ENCODE data around the gene MROH2A.
"Not testable (repeated sequence)": the region's sequence is repeated elsewhere in the genome, so short reads cannot be mapped to it uniquely, and the experiment has no call there.

MROH2A gene, protein sequence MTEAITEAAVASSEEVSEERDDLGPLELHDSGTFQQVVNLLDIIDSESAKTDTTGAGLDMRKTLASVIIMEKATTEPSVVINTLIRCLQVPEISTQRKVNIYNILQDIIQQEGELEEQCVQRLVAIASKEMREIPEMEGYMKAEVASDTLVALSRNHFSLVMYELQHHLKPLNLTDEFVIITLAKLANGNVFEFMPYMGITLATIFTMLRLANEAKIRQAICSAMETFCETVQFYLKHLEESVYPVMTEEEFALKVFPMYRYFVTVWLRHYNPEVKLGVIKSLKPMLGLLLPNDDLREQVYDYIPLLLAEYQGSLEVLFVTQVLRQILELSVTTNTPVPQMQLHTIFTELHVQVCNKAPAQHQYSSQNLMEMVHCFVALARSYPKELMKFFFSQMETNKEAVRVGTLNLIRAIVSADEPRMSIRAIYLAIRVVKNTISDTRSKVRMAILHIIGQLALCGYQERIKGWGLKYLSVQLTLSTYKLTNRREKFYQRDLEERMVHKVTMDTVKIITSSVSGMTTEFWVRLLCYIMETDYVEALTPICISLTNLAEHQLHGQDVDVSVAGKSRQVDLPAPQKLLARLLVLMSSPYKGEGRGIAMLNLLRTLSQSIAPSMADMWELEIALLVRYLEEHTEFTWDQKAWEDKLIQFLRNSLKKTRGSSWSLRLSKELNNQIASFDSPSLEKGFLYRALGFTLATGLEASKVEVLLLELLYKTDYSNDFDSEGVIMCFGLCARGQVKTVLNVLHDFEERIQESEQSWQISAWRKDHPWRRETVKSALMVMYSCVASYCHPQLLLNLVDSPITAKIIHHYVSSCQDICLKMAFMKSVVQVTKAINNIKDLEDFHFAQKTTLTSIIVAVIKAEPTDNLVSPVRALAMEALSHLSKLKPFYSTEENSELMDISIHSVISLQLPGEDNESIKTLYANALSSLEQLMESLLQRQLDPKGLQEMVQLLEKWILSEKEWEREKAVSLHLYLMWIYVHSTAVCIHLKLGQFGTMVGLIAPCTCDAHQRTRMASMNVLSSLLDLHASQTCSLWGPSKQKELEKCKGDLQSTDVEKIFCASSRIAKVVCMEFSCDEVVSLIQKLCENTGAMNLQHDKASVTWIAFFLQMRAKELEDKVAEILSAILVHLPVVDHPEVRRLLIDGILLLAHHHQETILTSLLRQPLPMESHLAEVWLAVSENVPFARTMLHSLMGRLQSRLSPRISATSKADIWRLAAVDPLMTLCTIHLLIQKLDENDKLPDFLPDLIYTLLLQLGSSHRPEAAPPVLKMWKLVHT (N-terminal part only)

DNA sequence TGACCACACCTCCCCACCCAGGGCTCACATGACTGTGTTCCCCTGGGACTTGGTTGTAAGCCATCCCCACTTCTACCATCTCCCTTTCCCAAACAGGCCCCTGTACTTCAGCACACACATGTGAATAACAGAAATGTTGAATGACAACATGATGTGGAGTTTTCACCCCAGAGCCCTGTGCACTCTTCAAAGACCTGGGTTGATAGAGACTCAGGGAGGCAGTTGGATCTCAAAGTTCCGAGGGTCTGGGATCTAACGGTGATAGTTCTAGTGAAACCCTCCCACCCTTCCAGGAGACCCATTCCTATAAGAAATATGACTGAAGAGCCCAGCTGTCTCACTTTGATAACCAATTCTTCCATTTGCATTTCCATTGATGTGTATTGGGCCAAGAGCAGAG, at the start of gene MROH2A:
Gene MROH2A (plus strand): TSS at position 301 of the 400 bp plus-strand sequence. CDS start 1,029 bp downstream, outside the sequence.
- no peak for DNase-seq

- no peak for DNase-seq
Observed at GRCh38 chr2:233728723-233729301, 49.3 kb upstream of the MROH2A start, which contains the start of gene UGT1A3. UGT1A3 (plus strand) TSS chr2:233729042; CDS start chr2:233729127, 85 bp downstream.

GRCh38 chr2:233736868-233737653, 41.1 kb upstream of the MROH2A start:
- DNase-seq, result not testable (repeated sequence)

- DNase-seq, result no peak
Observed at GRCh38 chr2:233740870-233741269, 37.3 kb upstream of the MROH2A start.

DNA sequence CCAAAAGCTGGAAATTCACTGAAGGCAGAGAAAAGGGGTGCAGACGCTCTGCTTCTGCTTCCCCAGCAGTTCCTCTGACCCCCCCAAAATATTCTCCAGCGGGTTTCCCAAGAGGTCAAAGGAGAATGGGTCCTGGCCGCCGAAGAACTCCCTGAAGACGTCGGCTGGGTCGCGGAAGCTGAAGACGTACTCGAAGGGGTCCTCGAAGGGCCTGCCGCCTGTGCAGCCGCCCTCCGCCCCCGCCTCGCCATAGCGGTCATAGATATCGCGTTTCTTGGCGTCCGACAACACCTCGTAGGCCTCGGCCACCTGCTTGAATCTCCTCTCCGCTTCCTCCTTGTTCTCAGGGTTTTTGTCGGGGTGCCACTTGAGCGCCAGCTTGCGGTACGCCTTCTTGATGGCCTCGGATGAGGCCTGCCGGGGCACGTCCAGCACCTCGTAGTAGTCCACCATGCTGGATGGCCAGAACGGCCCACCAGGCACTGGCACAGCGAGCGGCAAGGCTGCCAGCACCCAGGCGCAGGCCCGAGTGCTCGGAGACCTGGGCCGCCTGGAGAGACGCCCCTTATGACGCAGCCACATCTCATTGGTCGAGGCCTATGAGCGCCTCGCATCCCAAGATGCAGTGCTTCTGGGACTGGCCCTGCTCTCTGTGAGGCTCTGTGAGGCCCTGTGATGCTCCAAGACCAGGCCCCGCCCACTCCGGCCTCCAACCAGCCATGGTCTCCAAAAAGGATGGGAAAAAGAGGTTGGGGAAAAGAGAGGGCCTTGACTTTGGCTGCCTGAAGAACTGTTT, 34.5 kb upstream of the MROH2A start:
- no peak for DNase-seq

GRCh38 chr2:233745073-233745755, 32.9 kb upstream of the MROH2A start:
- no peak for DNase-seq

- not testable (repeated sequence) for DNase-seq
Observed at GRCh38 chr2:233745838-233746237, 32.3 kb upstream of the MROH2A start.

- DNase-seq, result no peak
Observed at GRCh38 chr2:233746475-233747282, 31.5 kb upstream of the MROH2A start.

DNA sequence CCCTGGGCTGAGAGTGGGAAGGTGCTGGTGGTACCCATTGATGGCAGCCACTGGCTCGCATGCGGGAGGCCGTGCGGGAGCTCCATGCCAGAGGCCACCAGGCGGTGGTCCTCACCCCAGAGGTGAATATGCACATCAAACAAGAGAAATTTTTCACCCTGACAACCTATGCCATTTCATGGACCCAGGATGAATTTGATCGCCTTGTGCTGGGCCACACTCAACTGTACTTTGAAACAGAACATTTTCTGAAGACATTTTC, 30.9 kb upstream of the MROH2A start:
- no peak for DNase-seq

- DNase-seq, result not testable (repeated sequence)
Observed at GRCh38 chr2:233750689-233751088, 27.4 kb upstream of the MROH2A start.

GRCh38 chr2:233751212-233752009, 26.7 kb upstream of the MROH2A start:
- DNase-seq, result not testable (repeated sequence)

- DNase-seq, result no peak
Observed at GRCh38 chr2:233754872-233755611, 23.1 kb upstream of the MROH2A start.

DNA sequence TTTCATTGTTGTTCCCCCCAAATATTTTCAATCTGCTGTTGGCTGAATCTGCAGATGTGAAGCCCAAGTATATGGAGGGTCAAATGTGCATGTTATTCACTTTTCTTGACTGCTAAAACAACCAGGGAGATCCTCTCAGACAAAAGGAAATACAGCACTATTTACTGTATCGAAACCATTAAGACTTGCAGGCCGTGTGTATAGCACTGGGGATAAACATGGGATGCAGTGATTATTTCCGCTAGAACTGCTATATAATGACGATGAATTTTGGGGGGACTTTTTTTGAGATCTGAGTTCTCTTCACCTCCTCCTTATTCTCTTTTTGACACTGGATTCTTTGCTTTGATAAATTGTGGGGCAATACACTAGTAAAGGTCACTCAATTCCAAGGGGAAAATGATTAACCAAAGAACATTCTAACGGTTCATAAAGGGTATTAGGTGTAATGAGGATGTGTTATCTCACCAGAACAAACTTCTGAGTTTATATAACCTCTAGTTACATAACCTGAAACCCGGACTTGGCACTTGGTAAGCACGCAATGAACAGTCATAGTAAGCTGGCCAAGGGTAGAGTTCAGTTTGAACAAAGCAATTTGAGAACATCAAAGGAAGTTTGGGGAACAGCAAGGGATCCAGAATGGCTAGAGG, 21.6 kb upstream of the MROH2A start:
- no peak for DNase-seq

- DNase-seq, result no peak
Observed at GRCh38 chr2:233758141-233758540, 20.0 kb upstream of the MROH2A start.

- DNase-seq, result no peak
Observed at GRCh38 chr2:233758849-233759248, 19.3 kb upstream of the MROH2A start.

GRCh38 chr2:233760043-233760442, 18.1 kb upstream of the MROH2A start, which contains the start of gene UGT1A1:
UGT1A1 (plus strand) TSS chr2:233760270; CDS start chr2:233760288, 18 bp downstream.
- no peak for DNase-seq

Measured in stimulated activated CD4-positive, alpha-beta T cell treated with anti-CD3 and anti-CD28 coated beads, Interleukin-4, amount 100 ng/mL, for 24 hours (primary cell).